Calu3 (cell line): ENCODE results near the gene MAP4K5. TPM values are rescaled to one million over a fixed set of nuclear protein-coding genes. Genes with fewer than 3 reads are reported as not detected.

Source experiments
- BruUV-seq: library from RNA; stranded (reverse); fragments of 400-500 nt; replicated peaks from 2 replicates; lab custom pipeline; 2021; lab: Mats Ljungman, UMichigan
- CTCF ChIA-PET: fragments of 300-600 bp; sonication (Branson Sonifier 250); formaldehyde crosslinking; loops from one replicate; lab custom pipeline; 2022; ENCODE audit warnings: antibody characterized with exemption; lab: Charles Lee
- DNase-seq: peaks from one replicate; pipeline ENCODE4 v3.0.0; 2022
- H3K27ac Mint-ChIP-seq: one replicate; pipeline ENCODE4 v1.8.0; 2022; ENCODE audit warnings: mixed read lengths; ENCODE audit not compliant: unreplicated experiment
- H3K27me3 Mint-ChIP-seq: one replicate; pipeline ENCODE4 v1.8.0; 2022; ENCODE audit warnings: mixed read lengths; ENCODE audit not compliant: unreplicated experiment
- H3K36me3 Mint-ChIP-seq: one replicate; pipeline ENCODE4 v1.8.0; 2022; ENCODE audit warnings: mild to moderate bottlenecking, moderate library complexity, mixed read lengths; ENCODE audit not compliant: insufficient read depth, unreplicated experiment
- H3K4me1 Mint-ChIP-seq: one replicate; pipeline ENCODE4 v1.8.0; 2022; ENCODE audit warnings: mild to moderate bottlenecking, low read depth, mixed read lengths; ENCODE audit not compliant: unreplicated experiment
- H3K4me3 Mint-ChIP-seq: one replicate; pipeline ENCODE4 v1.8.0; 2022; ENCODE audit warnings: mild to moderate bottlenecking, low read depth, moderate library complexity, mixed read lengths; ENCODE audit not compliant: unreplicated experiment
- H3K9me3 Mint-ChIP-seq: one replicate; pipeline ENCODE4 v1.8.0; 2022; ENCODE audit warnings: low read depth, mixed read lengths; ENCODE audit not compliant: unreplicated experiment
- intact Hi-C: fragments of 100-400 bp; cut with micrococcal nuclease; formaldehyde crosslinking; loops from one replicate; pipeline ENCODE4 v1.10.0; 2022; ENCODE audit not compliant: unreplicated experiment
- total RNA-seq: library from RNA; stranded (reverse); gene quantifications from 2 replicates; pipeline ENCODE4 v1.2.3, GENCODE V29; 2022
- TF ChIP-seq, protein P1 (sequence below): fragments of 200-600 bp; IDR thresholded peaks from one replicate; pipeline ENCODE4 v1.8.0; 2022; ENCODE audit warnings: antibody characterized with exemption; ENCODE audit not compliant: unreplicated experiment

MAP4K5 gene
- total RNA-seq, 1 experiment from 2014 or later = 67.4 TPM

DNA sequence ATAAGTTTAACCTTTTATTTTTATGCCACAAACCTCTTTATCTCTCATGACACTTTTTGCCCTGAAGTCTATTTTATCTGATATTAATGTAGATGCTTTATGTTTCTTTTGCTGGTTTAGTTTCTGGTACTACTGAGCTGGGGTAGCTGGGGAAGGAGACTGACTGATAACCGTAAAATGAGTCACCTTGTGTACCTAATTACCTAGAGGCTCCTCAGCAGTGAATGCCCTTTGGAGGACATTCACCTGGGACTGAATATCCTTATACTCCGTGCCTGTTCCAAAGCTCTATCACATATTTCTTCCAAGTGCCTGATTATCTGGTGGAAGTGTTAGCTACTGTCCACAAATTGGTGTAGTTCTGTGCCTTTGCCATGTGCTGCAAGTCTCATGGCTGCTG is 41.5 kb upstream of the MAP4K5 start:
- no peak overlapping the region for H3K27ac Mint-ChIP-seq
- CTCF ChIA-PET = interaction anchor here (0.5 to 0.9 kb wide), 2 partner anchors 10 to 98 kb away, joined by 3 to 4 read pairs; no protein-coding TSS in a partner anchor
- no peaks in the 10 kb centered on the region for H3K27me3 Mint-ChIP-seq
- BruUV-seq = no TSS peak
- intact Hi-C loops = no loop called here
- peaks cover 9% of the 10 kb centered on the region for H3K4me1 Mint-ChIP-seq
- DNase-seq = no peak
- no peak overlapping the region for H3K4me3 Mint-ChIP-seq
- peaks cover 5% of the 10 kb centered on the region for H3K9me3 Mint-ChIP-seq
- no peaks in the 10 kb centered on the region for H3K36me3 Mint-ChIP-seq
- TF ChIP-seq, protein P1, sequence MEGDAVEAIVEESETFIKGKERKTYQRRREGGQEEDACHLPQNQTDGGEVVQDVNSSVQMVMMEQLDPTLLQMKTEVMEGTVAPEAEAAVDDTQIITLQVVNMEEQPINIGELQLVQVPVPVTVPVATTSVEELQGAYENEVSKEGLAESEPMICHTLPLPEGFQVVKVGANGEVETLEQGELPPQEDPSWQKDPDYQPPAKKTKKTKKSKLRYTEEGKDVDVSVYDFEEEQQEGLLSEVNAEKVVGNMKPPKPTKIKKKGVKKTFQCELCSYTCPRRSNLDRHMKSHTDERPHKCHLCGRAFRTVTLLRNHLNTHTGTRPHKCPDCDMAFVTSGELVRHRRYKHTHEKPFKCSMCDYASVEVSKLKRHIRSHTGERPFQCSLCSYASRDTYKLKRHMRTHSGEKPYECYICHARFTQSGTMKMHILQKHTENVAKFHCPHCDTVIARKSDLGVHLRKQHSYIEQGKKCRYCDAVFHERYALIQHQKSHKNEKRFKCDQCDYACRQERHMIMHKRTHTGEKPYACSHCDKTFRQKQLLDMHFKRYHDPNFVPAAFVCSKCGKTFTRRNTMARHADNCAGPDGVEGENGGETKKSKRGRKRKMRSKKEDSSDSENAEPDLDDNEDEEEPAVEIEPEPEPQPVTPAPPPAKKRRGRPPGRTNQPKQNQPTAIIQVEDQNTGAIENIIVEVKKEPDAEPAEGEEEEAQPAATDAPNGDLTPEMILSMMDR = no peak

DNA sequence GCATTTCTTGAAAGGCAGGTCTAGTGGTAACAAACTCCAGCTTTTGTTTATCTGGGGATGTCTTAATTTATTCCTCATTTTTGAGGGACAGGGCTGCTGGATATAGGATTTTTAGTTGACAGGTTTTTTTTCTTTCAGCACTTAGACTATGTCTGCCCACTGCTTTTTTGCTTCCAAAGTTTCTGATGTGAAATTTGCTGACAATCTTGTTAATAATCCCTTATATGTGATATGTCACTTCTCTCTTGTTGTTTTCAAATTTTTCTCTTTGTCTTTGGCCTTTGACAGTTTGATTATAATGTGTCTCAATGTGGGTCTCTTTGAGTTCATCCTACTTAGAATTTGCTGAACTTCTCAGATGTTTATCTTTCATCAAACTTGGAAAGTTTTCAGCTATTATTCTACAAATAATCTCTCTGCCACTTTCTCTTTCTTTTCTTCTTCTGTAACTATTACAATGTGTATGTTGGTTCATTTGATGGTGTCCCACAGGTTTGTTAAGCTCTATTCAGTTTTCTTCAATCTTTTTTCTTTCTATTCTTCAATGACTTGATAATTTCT is 37.4 kb upstream of the MAP4K5 start:
- peaks cover 9% of the 10 kb centered on the region for H3K4me1 Mint-ChIP-seq
- H3K27me3 Mint-ChIP-seq = no peaks in the 10 kb centered on the region
- CTCF ChIA-PET = no interaction called here
- TF ChIP-seq, protein P1 = no peak
- no peaks in the 10 kb centered on the region for H3K36me3 Mint-ChIP-seq
- DNase-seq = no peak
- peaks cover 5% of the 10 kb centered on the region for H3K9me3 Mint-ChIP-seq
- no peak overlapping the region for H3K27ac Mint-ChIP-seq
- no peak overlapping the region for H3K4me3 Mint-ChIP-seq
- intact Hi-C loops = no loop called here
- no TSS peak for BruUV-seq

DNA sequence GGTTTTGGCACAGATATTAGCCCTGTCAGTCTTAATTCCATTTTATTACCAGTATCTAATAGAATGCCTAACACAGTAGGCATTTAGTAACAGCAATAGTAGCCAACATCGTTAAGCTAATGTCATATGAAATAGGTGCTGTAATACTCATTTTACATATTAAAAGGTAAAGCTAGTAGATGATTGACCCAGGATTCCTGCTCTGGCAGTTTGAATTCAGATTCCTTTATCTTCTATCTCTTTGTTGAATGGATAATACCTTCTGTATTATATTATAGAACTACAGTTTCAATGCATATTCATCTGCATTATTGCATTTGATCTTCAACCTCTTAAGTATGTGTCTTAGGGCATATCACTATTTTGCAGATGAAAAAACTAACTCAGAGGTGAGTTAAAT is 30.5 kb upstream of the MAP4K5 start:
- CTCF ChIA-PET = no interaction called here
- no TSS peak for BruUV-seq
- Mint-ChIP-seq H3K9me3 (no peaks in the 10 kb centered on the region), H3K4me1 (no peaks in the 10 kb centered on the region), H3K4me3 (no peak overlapping the region), H3K27ac (no peak overlapping the region), H3K36me3 (peaks cover 13% of the 10 kb centered on the region), H3K27me3 (peaks cover 35% of the 10 kb centered on the region)
- TF ChIP-seq, protein P1 = no peak
- intact Hi-C loops = no loop called here
- DNase-seq = no peak

DNA sequence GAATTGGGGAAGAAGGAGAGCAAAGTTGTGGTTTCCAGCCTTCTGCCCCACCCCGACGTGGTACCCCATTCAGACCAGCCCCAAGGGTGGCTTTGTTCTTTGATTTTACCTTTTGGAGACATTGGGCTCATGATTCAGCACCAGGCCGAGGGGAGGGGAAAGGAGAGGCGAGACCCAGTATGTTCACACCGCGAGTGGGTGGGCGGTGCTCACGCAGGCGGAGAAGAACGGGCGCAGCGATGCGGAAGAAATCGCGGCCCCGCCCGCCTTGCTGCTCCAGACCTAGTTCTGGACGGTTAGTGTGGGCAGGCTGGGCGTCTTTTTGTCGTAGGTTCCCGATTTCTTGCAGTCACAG is 28.5 kb upstream of the MAP4K5 start:
- no peaks in the 10 kb centered on the region for H3K9me3 Mint-ChIP-seq
- peaks cover 41% of the 10 kb centered on the region for H3K27me3 Mint-ChIP-seq
- peak; percentile 45 for DNase-seq
- TF ChIP-seq, protein P1 = no peak
- intact Hi-C loops = no loop called here
- peak overlapping the region; percentile 70 for H3K4me3 Mint-ChIP-seq
- CTCF ChIA-PET = no interaction called here
- H3K36me3 Mint-ChIP-seq = peaks cover 13% of the 10 kb centered on the region
- no peak overlapping the region for H3K27ac Mint-ChIP-seq
- no TSS peak for BruUV-seq
- no peaks in the 10 kb centered on the region for H3K4me1 Mint-ChIP-seq
